ENCODE results near the gene CCDC69.
A peak's percentile ranks its signal among the peaks of the same experiment; 100 is the strongest.
"Not testable (repeated sequence)": the region's sequence is repeated elsewhere in the genome, so short reads cannot be mapped to it uniquely, and the experiment has no call there.

Gene CCDC69

GRCh38 chr5:151222054-151222789 is 1.7 kb downstream of the CCDC69 start:
- DNase-seq (ENCODE audit: low spot score) = peak; percentile 42

GRCh38 chr5:151221574-151221973 is 2.3 kb downstream of the CCDC69 start:
- no peak for DNase-seq (ENCODE audit: low spot score)

GRCh38 chr5:151219789-151220188 is 4.1 kb downstream of the CCDC69 start:
- DNase-seq (ENCODE audit: low spot score) = no peak

DNA sequence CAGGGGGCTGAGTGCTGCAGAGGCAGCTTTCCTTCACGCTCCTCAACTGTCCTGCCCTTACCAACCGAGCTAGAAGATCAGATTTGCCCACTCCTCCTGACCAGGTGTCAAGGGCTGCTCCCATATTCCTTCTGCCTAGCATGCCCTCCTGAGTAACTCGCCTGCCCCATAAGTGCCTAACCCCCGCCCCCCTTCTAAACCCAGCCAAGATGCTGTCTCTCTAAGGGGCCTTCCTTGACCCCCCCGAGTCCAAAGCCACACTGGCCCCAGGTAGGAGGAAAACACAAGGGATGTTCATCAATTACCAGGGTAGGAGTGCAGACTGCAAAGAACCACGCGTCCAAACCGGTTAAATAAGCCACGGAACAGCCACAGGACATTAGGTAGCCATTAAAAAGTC is 4.8 kb downstream of the CCDC69 start:
- DNase-seq (ENCODE audit: low spot score) = no peak

GRCh38 chr5:151218177-151218576 is 5.7 kb downstream of the CCDC69 start:
- no peak for DNase-seq (ENCODE audit: low spot score)

GRCh38 chr5:151216781-151217180 is 7.1 kb downstream of the CCDC69 start:
- no peak for DNase-seq (ENCODE audit: low spot score)

GRCh38 chr5:151215546-151215880 is 8.4 kb downstream of the CCDC69 start:
- DNase-seq (ENCODE audit: low spot score) = peak; percentile 52

GRCh38 chr5:151214614-151215545 is 9.0 kb downstream of the CCDC69 start:
- DNase-seq (ENCODE audit: low spot score) = peak; percentile 98

DNA sequence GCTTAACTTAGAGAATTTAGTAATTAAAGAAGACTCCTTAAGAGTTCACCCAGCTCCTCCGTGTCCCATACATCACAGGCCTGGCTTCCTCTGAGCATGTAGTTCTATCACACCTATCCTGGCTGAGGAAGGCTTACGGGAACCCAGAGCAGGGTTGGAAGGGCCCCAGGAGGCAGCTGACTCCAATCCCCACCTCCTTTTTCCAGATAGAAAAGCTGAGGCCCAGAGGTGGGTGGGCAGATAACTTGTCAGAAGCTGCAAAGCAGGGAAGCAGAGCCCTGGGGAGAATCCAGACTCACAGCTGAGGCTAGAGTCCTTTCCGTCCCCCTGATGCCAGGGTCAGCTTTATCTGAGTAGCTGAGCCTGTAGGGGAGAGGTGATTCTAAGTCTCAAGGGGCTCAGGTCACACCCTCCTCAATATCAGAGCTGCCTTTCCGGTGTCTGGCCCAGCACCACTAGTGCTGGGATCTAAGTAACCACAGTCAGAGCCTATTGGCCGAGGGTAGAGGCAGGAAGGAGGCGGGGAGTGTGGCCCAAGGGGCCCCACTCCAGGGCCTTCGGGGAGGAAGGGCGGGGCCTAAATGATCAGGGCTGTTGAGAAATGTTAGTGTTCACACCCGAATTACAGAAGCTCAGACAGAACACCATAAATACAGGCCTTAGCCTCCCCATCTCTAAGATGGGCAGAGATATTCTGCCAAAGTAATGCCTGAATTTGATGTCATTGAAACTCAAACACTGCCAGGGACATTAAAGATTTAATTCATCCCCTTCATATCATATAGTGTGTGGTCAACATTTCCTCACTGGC is 9.9 kb downstream of the CCDC69 start:
- DNase-seq (ENCODE audit: low spot score) = peak; percentile 98

- no peak for DNase-seq (ENCODE audit: low spot score)
These were observed 11.5 kb downstream of the CCDC69 start for GRCh38 chr5:151212406-151212798.

DNA sequence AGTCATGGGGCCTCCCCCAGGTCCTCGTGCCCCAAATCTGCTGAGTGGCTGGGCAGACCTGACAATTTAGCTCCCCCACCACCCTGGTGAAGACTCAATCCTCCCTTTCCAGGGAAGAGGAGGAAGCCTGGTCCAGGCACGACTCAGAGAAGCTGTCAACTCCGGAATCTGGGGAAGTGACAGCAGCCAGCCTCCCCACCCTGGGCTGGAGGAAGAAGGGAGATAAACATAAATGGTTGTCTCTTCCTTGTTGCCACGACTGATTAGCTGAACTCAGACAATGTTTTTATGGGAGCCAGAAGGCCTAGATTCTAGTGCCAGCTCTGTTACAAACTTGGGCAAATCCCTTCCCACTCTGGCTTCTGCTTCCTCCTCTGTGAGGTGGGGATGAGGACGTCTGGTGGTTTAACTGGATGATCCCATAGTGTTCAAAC is 15.4 kb downstream of the CCDC69 start:
- DNase-seq (ENCODE audit: low spot score) = no peak

- no peak for DNase-seq (ENCODE audit: low spot score)
These were observed 18.5 kb downstream of the CCDC69 start for GRCh38 chr5:151205411-151205810.

GRCh38 chr5:151204051-151204450 is 19.8 kb downstream of the CCDC69 start:
- DNase-seq (ENCODE audit: low spot score) = no peak

DNA sequence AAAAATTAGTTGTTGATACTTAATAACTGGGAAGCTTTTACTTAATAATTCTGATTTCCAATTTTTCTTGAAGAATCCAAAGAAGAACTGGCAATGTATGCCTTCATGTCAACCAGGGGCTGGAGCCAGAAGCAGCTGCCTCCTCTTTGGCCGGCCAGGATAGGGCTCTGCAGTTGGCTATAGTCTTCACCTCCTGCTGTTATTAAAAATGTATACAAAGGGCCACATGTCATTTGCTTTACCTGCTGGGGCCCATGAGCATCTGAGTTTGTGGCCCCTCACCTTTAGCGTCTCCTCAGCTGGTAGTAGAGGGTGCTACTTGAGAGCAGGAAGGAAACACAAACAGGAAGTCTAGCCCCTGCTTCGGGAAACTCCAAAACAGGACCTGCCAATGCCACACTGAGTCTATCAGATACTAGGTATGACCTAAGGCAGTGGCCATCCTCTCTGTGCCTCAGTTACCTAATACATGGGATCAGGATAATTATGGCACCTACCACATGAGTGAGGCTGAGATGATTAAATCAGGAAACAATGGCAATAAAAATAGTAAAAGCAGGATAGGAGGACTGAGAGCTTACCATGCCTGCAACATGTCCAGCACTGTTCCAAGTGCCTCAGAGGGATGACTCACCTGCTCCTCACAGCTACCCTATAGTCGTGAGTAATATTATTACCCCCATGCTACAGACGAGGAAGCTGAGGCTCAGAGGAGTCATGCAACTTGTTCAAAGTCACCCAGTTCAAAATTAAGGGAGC is 21.3 kb downstream of the CCDC69 start:
- DNase-seq (ENCODE audit: low spot score) = no peak

DNA sequence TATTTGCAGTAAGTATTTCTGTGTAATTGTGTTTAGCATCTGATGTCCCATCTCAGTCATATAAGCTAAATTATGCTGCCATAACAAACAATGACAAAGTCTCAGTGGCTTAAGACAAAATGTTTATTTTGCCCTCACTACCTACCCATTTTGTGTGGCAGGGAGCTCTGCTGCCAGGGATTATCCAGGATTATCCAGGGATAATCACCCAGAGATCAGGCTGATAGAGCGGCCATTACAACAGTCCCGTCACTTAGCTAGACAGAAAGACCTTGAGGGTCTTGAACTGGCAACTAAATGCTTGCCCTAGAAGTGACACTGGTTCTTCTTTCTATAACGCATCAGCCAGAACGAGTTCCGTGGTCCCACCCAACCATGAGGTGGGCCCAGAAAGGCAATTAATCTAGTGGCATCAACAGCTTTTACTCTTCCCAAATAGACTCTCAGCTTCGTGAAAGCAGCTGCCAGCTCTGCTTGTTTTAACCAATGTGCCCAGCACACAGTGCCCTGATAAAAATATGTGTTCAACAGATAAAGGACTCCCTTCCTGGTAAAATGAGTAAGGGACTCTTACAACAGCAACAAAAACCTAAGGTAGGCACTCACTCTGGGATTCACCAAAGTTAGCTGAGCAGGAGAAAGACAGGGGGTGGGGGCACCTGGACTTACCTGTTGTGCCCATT is 22.8 kb downstream of the CCDC69 start:
- DNase-seq (ENCODE audit: low spot score) = no peak

- DNase-seq (ENCODE audit: low spot score) = no peak
These were observed 24.2 kb downstream of the CCDC69 start for GRCh38 chr5:151199581-151200185.

DNA sequence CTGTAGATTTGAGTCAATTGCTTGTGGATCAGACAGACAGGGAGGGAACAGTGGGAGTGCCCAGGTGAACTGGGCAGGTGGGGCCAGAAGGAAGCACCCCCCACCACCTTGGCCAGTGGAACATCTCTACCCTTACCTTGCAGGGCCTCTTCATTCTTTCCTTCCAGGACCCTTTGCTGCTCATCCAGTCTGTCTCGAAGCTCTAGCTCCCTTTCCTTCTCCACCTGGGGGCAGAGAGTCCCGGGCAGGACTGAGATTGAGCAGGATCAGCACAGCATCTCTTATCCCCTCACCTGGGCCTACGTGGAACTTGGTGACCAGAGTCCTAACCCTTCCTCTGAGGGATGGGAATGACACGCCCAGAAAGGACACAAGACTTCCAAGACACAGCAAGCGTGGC is 25.0 kb downstream of the CCDC69 start:
- no peak for DNase-seq (ENCODE audit: low spot score)

- DNase-seq (ENCODE audit: low spot score) = not testable (repeated sequence)
These were observed 26.6 kb downstream of the CCDC69 start for GRCh38 chr5:151197291-151197600.

DNA sequence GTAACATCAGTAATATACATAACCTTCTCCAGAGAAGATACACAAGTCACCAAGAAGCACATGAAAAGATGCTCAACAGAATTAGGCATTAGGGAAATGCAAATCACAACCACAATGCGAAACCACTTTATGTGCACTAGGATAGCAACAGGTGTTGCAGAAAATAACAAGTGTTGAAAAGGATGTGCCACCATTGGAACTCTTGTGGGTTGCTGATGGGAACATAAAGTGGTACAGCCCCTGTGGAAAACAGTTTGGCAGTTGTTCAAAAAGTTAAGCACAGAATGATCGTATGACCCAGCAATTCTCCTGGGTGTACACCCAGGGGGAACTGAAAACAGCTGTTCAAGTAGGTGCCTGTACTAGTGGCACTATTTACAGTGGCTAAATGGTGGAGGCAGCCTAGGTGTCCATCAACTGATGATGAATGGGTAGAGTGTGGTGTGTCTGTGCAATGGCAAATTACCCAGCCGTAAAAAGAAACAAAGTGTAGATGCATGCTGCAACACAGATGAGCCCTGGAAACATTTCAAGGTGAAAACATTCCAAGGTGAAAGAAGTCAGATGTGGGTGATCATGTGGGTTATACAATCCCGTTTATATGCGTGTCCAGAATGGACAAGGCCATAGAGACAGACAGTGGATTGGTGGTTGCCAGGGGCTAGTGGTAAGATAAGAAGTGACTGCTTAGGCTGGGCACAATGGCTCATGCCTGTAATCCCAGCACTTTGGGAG is 27.2 kb downstream of the CCDC69 start:
- DNase-seq (ENCODE audit: low spot score) = peak; percentile 87

DNA sequence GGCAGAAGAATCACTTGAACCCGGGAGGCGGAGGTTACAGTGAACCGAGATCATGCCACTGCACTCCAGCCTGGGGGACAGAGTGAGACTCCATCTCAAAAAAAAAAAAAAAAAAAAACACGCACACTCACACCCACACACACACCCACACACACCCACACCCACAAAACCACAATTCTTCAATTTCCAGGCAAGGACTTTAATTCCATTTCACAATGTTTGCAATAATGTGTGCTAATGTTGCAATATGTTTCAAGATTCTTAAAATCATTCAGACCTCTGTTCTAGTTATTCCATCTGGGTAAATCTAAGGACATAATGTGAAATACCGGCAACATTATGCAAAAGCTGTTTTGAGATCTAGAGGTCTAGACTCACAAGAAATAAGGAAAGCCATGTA is 28.3 kb downstream of the CCDC69 start:
- no peak for DNase-seq (ENCODE audit: low spot score)
